OCI-LY1 (cell line): Measurements from ENCODE around the gene LRRN1.

Experiments used
- H2AFZ ChIP-seq: fragments of 200-600 bp; sonication (generic), shearing (Covaris generic); 2 replicates; pipeline ENCODE4 v1.6.0; 2014; ENCODE audit warnings: antibody characterized with exemption, mild to moderate bottlenecking, low read length
- H3F3A ChIP-seq: fragments of 200-600 bp; sonication (generic), shearing (Covaris generic); 2 replicates; pipeline ENCODE4 v1.6.0; 2014; ENCODE audit warnings: mild to moderate bottlenecking, antibody characterized with exemption, low read length, moderate library complexity; ENCODE audit not compliant: insufficient read depth
- H3K27ac ChIP-seq: fragments of 200-600 bp; sonication (generic); 2 replicates; pipeline ENCODE4 v1.5.1; 2014; ENCODE audit warnings: low read length, mixed run types, mild to moderate bottlenecking, low read depth; ENCODE audit not compliant: poor library complexity, severe bottlenecking
- H3K27me3 ChIP-seq: fragments of 200-600 bp; sonication (generic); 2 replicates; pipeline ENCODE4 v1.6.0; 2014; ENCODE audit warnings: antibody characterized with exemption, mild to moderate bottlenecking, low read length, moderate library complexity; ENCODE audit not compliant: insufficient read depth
- H3K36me3 ChIP-seq: fragments of 200-600 bp; sonication (generic); 2 replicates; pipeline ENCODE4 v1.6.1; 2014; ENCODE audit warnings: mild to moderate bottlenecking, antibody characterized with exemption, low read length, moderate library complexity, mixed read lengths; ENCODE audit not compliant: insufficient read depth
- H3K4me1 ChIP-seq: fragments of 200-600 bp; sonication (generic); 2 replicates; pipeline ENCODE4 v1.5.1; 2014; ENCODE audit warnings: mild to moderate bottlenecking, low read length, moderate library complexity; ENCODE audit not compliant: insufficient read depth, severe bottlenecking
- H3K4me2 ChIP-seq: fragments of 200-600 bp; sonication (generic), shearing (Covaris generic); 2 replicates; pipeline ENCODE4 v1.6.1; 2014; ENCODE audit warnings: low read length
- H3K4me3 ChIP-seq: fragments of 200-600 bp; sonication (generic); 2 replicates; pipeline ENCODE4 v1.5.1; 2014; ENCODE audit warnings: low read length, low read depth, mild to moderate bottlenecking, mixed read lengths; ENCODE audit not compliant: poor library complexity, severe bottlenecking
- H3K79me2 ChIP-seq: fragments of 200-600 bp; shearing (Covaris generic); 2 replicates; pipeline ENCODE4 v1.6.1; 2016; ENCODE audit warnings: mixed run types, low read length, mixed read lengths; ENCODE audit not compliant: insufficient read depth
- H3K9ac ChIP-seq: fragments of 200-600 bp; sonication (generic), shearing (Covaris generic); 2 replicates; pipeline ENCODE4 v1.6.1; 2014; ENCODE audit warnings: mild to moderate bottlenecking, low read length, mixed read lengths
- H3K9me2 ChIP-seq: fragments of 200-600 bp; sonication (generic), shearing (Covaris generic); 2 replicates; pipeline ENCODE4 v1.6.1; 2014; ENCODE audit warnings: low read depth, mild to moderate bottlenecking, low read length, mixed read lengths
- H3K9me3 ChIP-seq: fragments of 200-600 bp; shearing (Covaris generic); 2 replicates; pipeline ENCODE4 v1.6.1; 2014; ENCODE audit warnings: low read length, mixed read lengths
- H4K20me1 ChIP-seq: fragments of 200-600 bp; sonication (generic), shearing (Covaris generic); 2 replicates; pipeline ENCODE4 v1.6.0; 2016; ENCODE audit warnings: mild to moderate bottlenecking, low read length; ENCODE audit not compliant: insufficient read depth
- CTCF ChIP-seq: fragments of 200-600 bp; sonication (generic), shearing (Covaris generic); IDR thresholded peaks from 2 replicates; pipeline ENCODE4 v1.5.1; 2017; ENCODE audit warnings: mild to moderate bottlenecking, antibody characterized with exemption, low read length, moderate library complexity, mixed read lengths
- EZH2 ChIP-seq: fragments of 200-600 bp; sonication (generic), shearing (Covaris generic); IDR thresholded peaks from 2 replicates; pipeline ENCODE4 v1.8.0; 2017; ENCODE audit warnings: borderline replicate concordance, mixed run types, mild to moderate bottlenecking, antibody characterized with exemption, low read length, moderate library complexity, mixed read lengths

Gene LRRN1

GRCh38 chr3:3836845-3837244 lies 37.6 kb downstream of the LRRN1 start:
- H3K4me2 ChIP-seq = no peak overlapping the region
- no peaks in the 10 kb centered on the region for H3K36me3 ChIP-seq

GRCh38 chr3:3842356-3842755 lies 43.1 kb downstream of the LRRN1 start:
- H3K27ac ChIP-seq = no peak overlapping the region
- TF ChIP-seq CTCF (no peak), EZH2 (no peak)
- H3K4me3 ChIP-seq = no peak overlapping the region
- H3K27me3 ChIP-seq = no peaks in the 10 kb centered on the region
- no peak overlapping the region for H3K4me2 ChIP-seq
- H2AFZ ChIP-seq = no peak overlapping the region
- H3K79me2 ChIP-seq = no peaks in the 10 kb centered on the region
- no peaks in the 10 kb centered on the region for H3K36me3 ChIP-seq
- no peaks in the 10 kb centered on the region for H3K4me1 ChIP-seq
- H3K9me2 ChIP-seq = no peaks in the 10 kb centered on the region
- H3K9me3 ChIP-seq = no peaks in the 10 kb centered on the region
- H3F3A ChIP-seq = no peaks in the 10 kb centered on the region
- no peak overlapping the region for H3K9ac ChIP-seq
- H4K20me1 ChIP-seq = no peaks in the 10 kb centered on the region

More at GRCh38 chr3:3836845-3837244, 37.6 kb downstream of the LRRN1 start:
- no peaks in the 10 kb centered on the region for H3K4me1 ChIP-seq
- TF ChIP-seq EZH2 (no peak), CTCF (no peak)
- H2AFZ ChIP-seq = no peak overlapping the region
- H3K27ac ChIP-seq = no peak overlapping the region
- no peaks in the 10 kb centered on the region for H3K79me2 ChIP-seq
- H3K4me3 ChIP-seq = no peak overlapping the region
- H3K9me3 ChIP-seq = no peaks in the 10 kb centered on the region
- H3K9me2 ChIP-seq = no peaks in the 10 kb centered on the region
- H4K20me1 ChIP-seq = no peaks in the 10 kb centered on the region
- H3K9ac ChIP-seq = no peak overlapping the region
- H3K27me3 ChIP-seq = no peaks in the 10 kb centered on the region
- H3F3A ChIP-seq = no peaks in the 10 kb centered on the region

GRCh38 chr3:3847994-3848922 lies 49.0 kb downstream of the LRRN1 start:
- TF ChIP-seq CTCF = no peak
- no peak for TF ChIP-seq EZH2
- no peaks in the 10 kb centered on the region for H3K9me3 ChIP-seq
- no peaks in the 10 kb centered on the region for H3K9me2 ChIP-seq
- H3K79me2 ChIP-seq = no peaks in the 10 kb centered on the region
- no peaks in the 10 kb centered on the region for H4K20me1 ChIP-seq
- H3K36me3 ChIP-seq = no peaks in the 10 kb centered on the region
- H3K9ac ChIP-seq = no peak overlapping the region
- H2AFZ ChIP-seq = no peak overlapping the region
- no peaks in the 10 kb centered on the region for H3F3A ChIP-seq
- H3K4me1 ChIP-seq = no peaks in the 10 kb centered on the region
- H3K27ac ChIP-seq = no peak overlapping the region
- H3K27me3 ChIP-seq = no peaks in the 10 kb centered on the region
- H3K4me2 ChIP-seq = no peak overlapping the region
- no peak overlapping the region for H3K4me3 ChIP-seq
